Measurements from ENCODE around the gene IQGAP3. TPM values are rescaled to one million over a fixed set of nuclear protein-coding genes. Genes with fewer than 3 reads are reported as not detected.
"Not testable (repeated sequence)": the region's sequence is repeated elsewhere in the genome, so short reads cannot be mapped to it uniquely, and the experiment has no call there.

Gene IQGAP3, protein sequence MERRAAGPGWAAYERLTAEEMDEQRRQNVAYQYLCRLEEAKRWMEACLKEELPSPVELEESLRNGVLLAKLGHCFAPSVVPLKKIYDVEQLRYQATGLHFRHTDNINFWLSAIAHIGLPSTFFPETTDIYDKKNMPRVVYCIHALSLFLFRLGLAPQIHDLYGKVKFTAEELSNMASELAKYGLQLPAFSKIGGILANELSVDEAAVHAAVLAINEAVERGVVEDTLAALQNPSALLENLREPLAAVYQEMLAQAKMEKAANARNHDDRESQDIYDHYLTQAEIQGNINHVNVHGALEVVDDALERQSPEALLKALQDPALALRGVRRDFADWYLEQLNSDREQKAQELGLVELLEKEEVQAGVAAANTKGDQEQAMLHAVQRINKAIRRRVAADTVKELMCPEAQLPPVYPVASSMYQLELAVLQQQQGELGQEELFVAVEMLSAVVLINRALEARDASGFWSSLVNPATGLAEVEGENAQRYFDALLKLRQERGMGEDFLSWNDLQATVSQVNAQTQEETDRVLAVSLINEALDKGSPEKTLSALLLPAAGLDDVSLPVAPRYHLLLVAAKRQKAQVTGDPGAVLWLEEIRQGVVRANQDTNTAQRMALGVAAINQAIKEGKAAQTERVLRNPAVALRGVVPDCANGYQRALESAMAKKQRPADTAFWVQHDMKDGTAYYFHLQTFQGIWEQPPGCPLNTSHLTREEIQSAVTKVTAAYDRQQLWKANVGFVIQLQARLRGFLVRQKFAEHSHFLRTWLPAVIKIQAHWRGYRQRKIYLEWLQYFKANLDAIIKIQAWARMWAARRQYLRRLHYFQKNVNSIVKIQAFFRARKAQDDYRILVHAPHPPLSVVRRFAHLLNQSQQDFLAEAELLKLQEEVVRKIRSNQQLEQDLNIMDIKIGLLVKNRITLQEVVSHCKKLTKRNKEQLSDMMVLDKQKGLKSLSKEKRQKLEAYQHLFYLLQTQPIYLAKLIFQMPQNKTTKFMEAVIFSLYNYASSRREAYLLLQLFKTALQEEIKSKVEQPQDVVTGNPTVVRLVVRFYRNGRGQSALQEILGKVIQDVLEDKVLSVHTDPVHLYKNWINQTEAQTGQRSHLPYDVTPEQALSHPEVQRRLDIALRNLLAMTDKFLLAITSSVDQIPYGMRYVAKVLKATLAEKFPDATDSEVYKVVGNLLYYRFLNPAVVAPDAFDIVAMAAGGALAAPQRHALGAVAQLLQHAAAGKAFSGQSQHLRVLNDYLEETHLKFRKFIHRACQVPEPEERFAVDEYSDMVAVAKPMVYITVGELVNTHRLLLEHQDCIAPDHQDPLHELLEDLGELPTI (N-terminal part only)
- polyA plus RNA-seq (ENCODE audit: low read depth in 6 of 6): not detected

DNA sequence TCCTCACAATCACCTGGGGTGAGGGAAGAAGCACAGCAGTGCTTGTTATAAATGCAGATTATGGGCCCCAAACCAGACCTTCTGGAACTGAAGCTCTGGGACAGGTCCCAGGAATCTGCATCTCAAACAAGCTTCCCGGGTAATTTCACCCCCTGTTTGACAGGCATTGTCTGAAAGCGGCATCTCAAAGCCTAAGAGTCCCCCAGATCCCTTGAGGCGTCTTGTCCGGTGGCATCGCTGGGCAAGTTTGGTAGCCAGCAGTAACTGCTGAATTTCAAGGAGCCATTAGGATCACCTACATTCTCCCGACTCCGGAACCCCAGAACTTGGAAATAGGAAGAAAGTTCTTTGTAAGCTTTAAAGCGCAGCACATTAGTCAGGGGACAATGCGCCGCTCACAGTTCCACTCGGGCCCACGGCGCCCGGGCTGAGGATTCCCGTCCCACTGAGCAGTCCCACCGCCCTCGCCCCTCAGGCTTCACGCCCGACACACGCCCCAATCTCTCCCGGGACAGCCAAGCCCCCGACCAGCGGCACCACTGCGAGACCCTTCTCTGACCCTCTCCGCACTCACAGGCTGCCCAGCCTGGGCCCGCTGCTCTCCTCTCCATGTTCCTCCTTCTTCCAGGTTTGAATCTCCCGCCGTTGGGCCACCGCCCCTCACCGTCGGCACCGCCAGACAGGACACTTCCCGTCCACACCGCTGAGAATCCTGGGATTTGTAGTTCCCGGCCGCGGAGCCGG lies at the start of gene IQGAP3:
TSS of gene IQGAP3 (minus strand) at position 647 of the 744 bp plus-strand sequence. CDS start at position 611, 36 bp downstream.
- H3K36me3 Mint-ChIP-seq: peaks cover 0 to 7% of the 10 kb centered on the region in 2 donors
- H3K27me3 Mint-ChIP-seq: peaks cover 33 to 47% (median 42%) of the 10 kb centered on the region in 3 donors
- peak within 1 kb of the TSS; percentile 61 to 92 (median 88) for H3K4me3 Mint-ChIP-seq
- H3K27ac Mint-ChIP-seq: peak within 1 kb of the TSS in 3 of 6 donors; percentile 44 to 89 (median 47)
- DNase-seq (peak; percentile 77), ATAC-seq (ENCODE audit: low read depth in 2 of 2) (peak; percentile 98 to 100)
- peaks cover 13 to 20% (median 16%) of the 10 kb centered on the region in 3 donors for H3K4me1 Mint-ChIP-seq
- no peaks in the 10 kb centered on the region for H3K9me3 Mint-ChIP-seq

DNA sequence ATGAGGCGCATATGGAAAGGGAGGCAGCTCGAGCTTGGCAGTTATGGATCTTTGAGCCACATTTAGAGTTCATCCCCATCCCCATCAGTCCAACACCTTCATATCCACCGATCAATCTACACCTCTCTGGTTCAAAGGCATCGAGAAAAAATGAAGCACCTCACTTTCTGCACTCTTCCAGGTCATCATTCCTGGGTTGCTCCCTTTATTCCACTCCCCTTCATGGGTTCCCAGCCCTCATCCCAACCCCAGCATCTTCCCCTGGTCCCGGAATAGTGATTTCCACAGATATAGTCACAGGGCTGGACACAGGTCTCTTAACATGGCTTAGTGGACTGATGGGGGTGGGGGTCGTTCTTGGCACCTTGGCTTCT lies 47.2 kb upstream of the IQGAP3 start:
- Mint-ChIP-seq H3K27me3 (peaks cover 54 to 76% (median 62%) of the 10 kb centered on the region in 3 donors), H3K27ac (no peak overlapping the region), H3K4me3 (no peak overlapping the region)

DNA sequence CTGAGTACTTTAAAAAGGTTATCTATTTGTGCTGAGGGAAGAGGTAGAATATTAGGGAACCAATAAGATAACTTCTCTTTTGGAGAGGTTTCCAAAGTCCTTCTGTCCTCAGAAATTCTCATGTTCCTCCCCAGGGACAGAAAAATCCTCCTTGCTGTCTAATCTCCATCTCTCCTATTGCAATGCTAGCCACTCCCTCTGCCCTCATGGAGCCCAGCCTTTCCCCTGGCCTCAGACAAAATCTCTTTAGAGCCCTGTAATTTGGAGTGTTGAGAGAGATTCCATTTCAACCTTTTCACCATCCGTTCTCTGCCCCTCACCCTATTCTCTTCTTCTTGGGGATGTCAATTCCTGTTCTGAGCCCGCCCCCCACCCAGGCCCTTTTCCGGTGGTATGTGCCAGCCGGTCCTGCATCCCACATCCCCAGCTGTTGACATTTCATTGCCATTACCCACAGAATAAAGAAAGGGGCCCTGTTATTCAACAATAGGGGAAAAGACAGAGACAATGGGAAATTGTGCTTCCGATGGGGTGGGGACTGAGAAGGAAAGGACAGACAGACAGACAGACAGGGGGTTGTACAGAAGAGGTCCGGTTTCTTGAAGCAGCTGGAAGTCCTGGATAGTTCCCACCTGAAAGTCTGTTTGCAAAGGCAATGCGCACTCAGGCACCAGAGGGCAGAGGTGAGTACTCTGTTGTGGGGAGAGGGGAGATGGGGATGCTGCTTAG lies 46.7 kb upstream of the IQGAP3 start, which contains the start of gene HAPLN2:
TSS of gene HAPLN2 (plus strand) at position 563 of the 729 bp plus-strand sequence. CDS start 4,076 bp downstream, outside the sequence.
- H3K9me3 Mint-ChIP-seq: peaks cover 0 to 2% (median 0%) of the 10 kb centered on the region in 7 donors
- DNase-seq (no peak), ATAC-seq (ENCODE audit: low read depth in 2 of 2) (peak; percentile 33 to 40)
- H3K4me3 Mint-ChIP-seq: no peak within 1 kb of the TSS
- H3K27ac Mint-ChIP-seq: no peak within 1 kb of the TSS
- H3K4me1 Mint-ChIP-seq: peaks cover 4 to 12% (median 5%) of the 10 kb centered on the region in 3 donors
- no peaks in the 10 kb centered on the region for H3K36me3 Mint-ChIP-seq
- H3K27me3 Mint-ChIP-seq: peaks cover 54 to 76% (median 67%) of the 10 kb centered on the region in 3 donors

More for the DNA sequence above, 47.2 kb upstream of the IQGAP3 start:
- peaks cover 0 to 2% (median 0%) of the 10 kb centered on the region in 7 donors for H3K9me3 Mint-ChIP-seq
- no peak for DNase-seq
- no peak for ATAC-seq (ENCODE audit: low read depth in 2 of 2)
- H3K36me3 Mint-ChIP-seq: no peaks in the 10 kb centered on the region
- peaks cover 4 to 17% (median 7%) of the 10 kb centered on the region in 3 donors for H3K4me1 Mint-ChIP-seq

DNA sequence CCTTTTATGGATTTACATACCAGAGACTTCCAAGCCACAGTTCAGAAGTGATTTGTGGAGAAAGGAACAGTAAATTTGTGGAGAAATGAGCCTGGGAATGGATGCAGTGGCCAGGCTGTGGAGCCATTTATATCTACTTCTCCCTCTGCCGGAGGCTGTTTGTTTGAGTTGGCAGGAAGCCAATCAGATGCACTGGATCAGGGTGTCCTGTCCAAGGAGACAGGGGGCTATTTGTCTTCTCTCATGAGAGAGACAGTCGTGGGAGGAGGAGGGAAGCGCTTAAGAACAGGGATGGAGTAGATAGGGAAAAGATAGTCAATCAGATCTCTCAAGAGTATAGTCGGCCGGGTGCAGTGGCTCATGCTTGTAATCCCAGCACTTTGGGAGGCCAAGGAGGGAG lies 44.1 kb upstream of the IQGAP3 start:
- peaks cover 52 to 74% (median 59%) of the 10 kb centered on the region in 3 donors for H3K27me3 Mint-ChIP-seq
- H3K36me3 Mint-ChIP-seq: no peaks in the 10 kb centered on the region
- H3K27ac Mint-ChIP-seq: no peak overlapping the region
- DNase-seq (no peak), ATAC-seq (ENCODE audit: low read depth in 2 of 2) (no peak)
- H3K4me1 Mint-ChIP-seq: peaks cover 0 to 6% (median 5%) of the 10 kb centered on the region in 3 donors
- H3K4me3 Mint-ChIP-seq: no peak overlapping the region
- H3K9me3 Mint-ChIP-seq: peaks cover 0 to 2% (median 0%) of the 10 kb centered on the region in 7 donors

DNA sequence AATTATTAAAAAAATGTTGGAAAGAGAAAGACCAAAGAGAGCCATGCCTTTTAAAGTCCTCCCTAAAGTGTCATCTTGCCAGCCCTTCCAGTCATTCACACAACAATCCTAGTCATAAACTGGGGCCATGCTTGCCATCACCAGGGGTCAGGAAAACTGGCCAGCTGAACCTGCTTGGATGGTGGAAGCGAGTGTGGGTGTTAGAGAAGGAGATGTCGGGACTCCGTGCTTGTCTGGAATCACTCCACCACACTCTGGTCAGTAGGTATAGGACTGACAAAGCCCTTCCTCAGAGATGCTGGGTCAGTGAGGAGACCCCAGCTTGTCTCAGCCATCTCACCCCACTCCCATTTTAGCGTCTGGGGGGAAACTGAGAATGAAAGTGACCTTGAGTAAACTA lies 43.6 kb upstream of the IQGAP3 start:
- Mint-ChIP-seq H3K36me3 (no peaks in the 10 kb centered on the region), H3K27me3 (peaks cover 49 to 74% (median 60%) of the 10 kb centered on the region in 3 donors), H3K27ac (no peak overlapping the region), H3K4me3 (no peak overlapping the region), H3K4me1 (peaks cover 0 to 6% (median 5%) of the 10 kb centered on the region in 3 donors), H3K9me3 (peaks cover 0 to 2% (median 0%) of the 10 kb centered on the region in 7 donors)
- DNase-seq: no peak
- ATAC-seq (ENCODE audit: low read depth in 2 of 2): no peak

DNA sequence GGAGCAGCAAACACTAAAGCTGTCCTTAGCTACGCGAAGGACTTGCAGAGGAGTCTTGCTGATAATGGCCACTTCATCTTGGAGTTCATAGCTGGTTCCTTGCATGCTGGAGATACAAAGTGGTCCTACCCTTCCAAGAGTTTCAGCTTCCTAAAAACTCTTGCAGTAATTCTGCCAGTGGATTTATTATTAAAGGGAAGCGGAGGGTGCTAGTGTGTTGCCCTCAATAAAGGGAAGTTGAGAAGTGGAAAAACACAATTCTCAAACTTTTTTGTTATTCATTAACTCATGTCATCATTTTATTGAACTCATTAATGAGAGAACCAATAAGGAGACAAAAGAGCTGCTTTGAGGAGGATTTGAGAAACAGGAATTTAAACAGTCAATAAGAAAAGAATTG lies 40.3 kb upstream of the IQGAP3 start:
- Mint-ChIP-seq H3K9me3 (peaks cover 0 to 2% (median 0%) of the 10 kb centered on the region in 7 donors), H3K4me1 (peaks cover 10 to 14% (median 11%) of the 10 kb centered on the region in 3 donors), H3K27me3 (peaks cover 34 to 55% (median 34%) of the 10 kb centered on the region in 3 donors)

DNA sequence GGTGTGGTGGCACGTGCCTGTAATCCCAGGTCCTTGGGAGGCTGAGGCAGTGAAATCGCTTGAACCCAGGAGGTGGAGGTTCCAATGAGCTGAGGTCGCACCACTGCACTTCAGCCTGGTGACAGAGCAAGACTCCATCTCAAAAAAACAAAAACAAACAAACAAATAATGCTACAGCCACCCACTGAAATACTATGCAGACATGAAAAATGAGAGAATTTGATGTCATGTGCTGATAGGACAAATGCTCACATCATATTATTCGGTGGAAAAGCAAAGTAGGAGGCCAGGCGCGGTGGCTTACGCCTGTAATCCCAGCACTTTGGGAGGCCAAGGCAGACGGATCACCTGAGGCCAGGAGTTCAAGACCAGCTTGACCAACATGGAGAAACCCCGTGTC lies 37.7 kb upstream of the IQGAP3 start:
- H3K27me3 Mint-ChIP-seq: peaks cover 18 to 39% (median 21%) of the 10 kb centered on the region in 3 donors
- DNase-seq; H3K27ac Mint-ChIP-seq; H3K36me3 Mint-ChIP-seq; ATAC-seq (ENCODE audit: low read depth in 2 of 2); H3K9me3 Mint-ChIP-seq; H3K4me3 Mint-ChIP-seq: not testable (repeated sequence)
- peaks cover 17 to 34% (median 20%) of the 10 kb centered on the region in 3 donors for H3K4me1 Mint-ChIP-seq

More for the DNA sequence above, 40.3 kb upstream of the IQGAP3 start:
- DNase-seq (no peak), ATAC-seq (ENCODE audit: low read depth in 2 of 2) (no peak)
- no peak overlapping the region for H3K27ac Mint-ChIP-seq
- H3K36me3 Mint-ChIP-seq: no peaks in the 10 kb centered on the region
- no peak overlapping the region for H3K4me3 Mint-ChIP-seq

DNA sequence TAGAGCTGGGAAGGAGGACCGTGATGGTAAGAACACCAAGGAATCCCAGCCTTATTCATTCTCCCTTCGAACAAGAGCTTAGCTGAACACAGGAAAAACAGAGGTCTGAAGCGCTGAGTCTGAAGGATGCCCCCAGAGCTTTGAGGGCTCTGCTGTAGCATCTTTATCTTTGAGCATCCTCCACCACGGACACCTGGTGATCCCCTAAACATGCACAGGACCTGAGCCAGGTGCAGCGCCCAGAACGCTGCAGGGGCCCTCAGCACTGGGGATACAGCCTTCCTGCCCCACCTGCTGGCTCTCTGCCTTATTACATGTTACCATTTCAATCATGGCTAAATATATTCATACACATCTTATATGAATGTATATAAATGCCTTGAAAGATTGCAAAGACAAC lies 36.6 kb upstream of the IQGAP3 start:
- ATAC-seq (ENCODE audit: low read depth in 2 of 2) (peak; percentile 36 to 43), DNase-seq (peak; percentile 49)
- peak overlapping the region in 2 of 6 donors; percentile 4 to 53 for H3K27ac Mint-ChIP-seq
- H3K4me3 Mint-ChIP-seq: no peak overlapping the region
- H3K27me3 Mint-ChIP-seq: peaks cover 13 to 29% (median 14%) of the 10 kb centered on the region in 3 donors
- no peaks in the 10 kb centered on the region for H3K36me3 Mint-ChIP-seq
- H3K9me3 Mint-ChIP-seq: no peaks in the 10 kb centered on the region
- peaks cover 17 to 36% (median 20%) of the 10 kb centered on the region in 3 donors for H3K4me1 Mint-ChIP-seq

DNA sequence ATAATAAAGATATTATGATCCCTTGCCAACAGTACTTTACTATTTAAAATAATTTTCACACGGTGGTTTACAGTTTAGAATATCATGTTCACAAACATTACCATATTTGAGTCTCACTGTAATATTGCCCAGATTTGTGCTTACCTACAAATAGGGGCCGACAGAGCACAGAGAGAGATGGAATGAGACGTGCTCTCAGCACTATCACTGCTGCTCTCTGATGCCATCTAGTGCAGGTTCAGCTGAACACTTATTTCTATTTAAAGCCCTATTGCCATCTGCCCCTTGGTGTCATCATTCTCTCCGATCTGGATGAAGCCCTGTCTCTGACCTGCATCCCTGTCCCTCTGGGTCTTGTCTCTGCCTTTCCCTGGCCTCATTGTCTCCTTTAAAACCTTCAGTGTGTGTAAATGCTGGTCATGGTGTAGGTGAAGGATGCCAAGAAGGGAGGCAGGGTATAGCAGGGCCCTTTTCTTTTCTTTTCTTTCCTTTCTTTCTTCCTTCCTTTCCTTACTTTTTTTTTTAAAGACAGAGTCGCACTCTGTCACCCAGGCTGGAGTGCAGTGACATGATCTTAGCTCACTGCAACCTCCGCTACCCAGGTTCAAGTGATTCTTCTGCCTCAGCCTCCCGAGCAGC lies 35.8 kb upstream of the IQGAP3 start:
- Mint-ChIP-seq H3K27me3 (peaks cover 11 to 25% (median 13%) of the 10 kb centered on the region in 3 donors), H3K4me3 (peak overlapping the region in 7 of 8 donors; percentile 41 to 71 (median 60)), H3K27ac (peak overlapping the region in 4 of 6 donors; percentile 86 to 93 (median 92)), H3K9me3 (no peaks in the 10 kb centered on the region), H3K36me3 (no peaks in the 10 kb centered on the region), H3K4me1 (peaks cover 17 to 36% (median 20%) of the 10 kb centered on the region in 3 donors)
- DNase-seq: peak; percentile 70
- peak; percentile 78 to 79 for ATAC-seq (ENCODE audit: low read depth in 2 of 2)

DNA sequence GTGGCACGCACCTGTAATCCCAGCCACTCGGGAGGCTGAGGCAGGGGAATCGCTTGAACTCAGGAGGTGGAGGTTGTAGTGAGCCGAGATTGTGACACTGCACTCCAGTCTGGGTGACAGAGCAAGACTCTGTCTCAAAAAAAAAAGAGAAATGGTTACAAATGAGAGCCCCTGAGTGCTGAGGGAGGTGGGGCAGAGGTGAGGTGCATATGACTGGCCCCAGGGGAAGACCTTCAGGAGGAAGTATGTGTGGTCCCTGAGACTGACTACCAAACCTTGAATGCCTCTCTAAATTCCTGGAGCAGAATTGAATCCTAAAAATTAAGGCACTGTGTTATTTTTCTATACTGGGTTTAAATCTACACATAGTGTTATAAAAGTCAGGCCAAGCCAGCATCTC lies 35.0 kb upstream of the IQGAP3 start:
- Mint-ChIP-seq H3K4me3 (peak overlapping the region in 7 of 8 donors; percentile 2 to 71 (median 48)), H3K4me1 (peaks cover 18 to 39% (median 26%) of the 10 kb centered on the region in 3 donors), H3K27ac (peak overlapping the region in 5 of 6 donors; percentile 40 to 94 (median 91)), H3K27me3 (peaks cover 5 to 16% (median 8%) of the 10 kb centered on the region in 3 donors)
- not testable (repeated sequence) for H3K9me3 Mint-ChIP-seq, H3K36me3 Mint-ChIP-seq
- DNase-seq (peak; percentile 74), ATAC-seq (ENCODE audit: low read depth in 2 of 2) (peak; percentile 88 to 92)

DNA sequence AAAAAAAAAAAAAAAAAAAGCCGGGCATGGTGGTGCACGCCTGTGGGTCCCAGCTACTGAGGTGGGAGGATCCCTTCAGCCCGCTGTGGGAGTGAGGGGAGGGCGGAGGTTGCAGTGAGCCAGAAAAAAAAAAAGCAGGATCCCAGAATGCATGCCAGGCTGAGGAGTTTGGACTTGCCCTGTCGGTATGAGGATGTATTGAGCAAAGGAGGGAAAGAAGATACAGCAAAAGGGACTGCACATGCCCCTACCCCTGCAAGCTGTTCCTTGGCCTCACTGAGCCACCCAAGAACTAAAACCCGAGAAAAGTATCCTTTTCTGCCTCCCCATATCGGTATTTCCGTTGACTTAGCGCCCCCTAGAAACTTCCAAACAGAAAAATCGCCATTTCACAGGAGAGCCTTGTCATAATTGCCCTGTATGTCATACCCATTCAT lies 30.2 kb upstream of the IQGAP3 start:
- H3K27me3 Mint-ChIP-seq: no peaks in the 10 kb centered on the region
- H3K4me3 Mint-ChIP-seq: peak overlapping the region in 7 of 8 donors; percentile 37 to 96 (median 68)
- ATAC-seq (ENCODE audit: low read depth in 2 of 2) (no peak), DNase-seq (no peak)
- peak overlapping the region in 3 of 6 donors; percentile 47 to 94 (median 78) for H3K27ac Mint-ChIP-seq
- peaks cover 34 to 58% (median 35%) of the 10 kb centered on the region in 3 donors for H3K4me1 Mint-ChIP-seq
- H3K36me3 Mint-ChIP-seq: peaks cover 0 to 8% of the 10 kb centered on the region in 2 donors
- H3K9me3 Mint-ChIP-seq: no peaks in the 10 kb centered on the region
